H1 (cell line): ENCODE measurements around the gene SYMPK. TPM values are rescaled to one million over a fixed set of nuclear protein-coding genes. Genes with fewer than 3 reads are reported as not detected.

ENCODE experiments used
- CTCF ChIA-PET: fragments of 300-600 bp; sonication (Branson Sonifier 250); formaldehyde crosslinking; loops from one replicate; lab custom pipeline; 2021; ENCODE audit not compliant: partially characterized antibody; lab: Charles Lee
- POLR2A ChIA-PET: fragments of 300-600 bp; sonication (Branson Sonifier 250); formaldehyde crosslinking; loops from one replicate; lab custom pipeline; 2021; ENCODE audit warnings: inconsistent platforms; ENCODE audit not compliant: partially characterized antibody; lab: Charles Lee
- DNase-seq, 2 experiments: peaks; one replicate each; pipeline versions ENCODE4 v3.0.0 to v3.0.0-alpha.2; 2010 to 2022; ENCODE audit warnings: low spot score in 2 of 2, low read depth in 1 of 2, mixed read lengths in 1 of 2
- FAIRE-seq: peaks from 2 replicates; lab custom pipeline; 2011; peaks lifted over from hg19 to GRCh38; lab: Jason Lieb, UNC
- H2AFZ ChIP-seq: 2 replicates; pipeline ENCODE4 v1.8.1; 2012; ENCODE audit warnings: low read length, inconsistent platforms
- H2AK5ac ChIP-seq: 2 replicates; pipeline ENCODE4 v1.6.1; 2013; ENCODE audit warnings: low read depth, low read length
- H2BK120ac ChIP-seq: replicated peaks from 2 replicates; pipeline ENCODE3; 2013; ENCODE audit warnings: low read depth, low read length, inconsistent platforms
- H2BK12ac ChIP-seq: 2 replicates; pipeline ENCODE4 v1.6.1; 2013; ENCODE audit warnings: low read depth, low read length
- H2BK15ac ChIP-seq: 2 replicates; pipeline ENCODE4 v1.6.1; 2013; ENCODE audit warnings: low read length
- H2BK20ac ChIP-seq: 2 replicates; pipeline ENCODE4 v1.6.1; 2013; ENCODE audit warnings: low read length
- H2BK5ac ChIP-seq: 2 replicates; pipeline ENCODE4 v1.6.1; 2013; ENCODE audit warnings: low read depth, low read length
- H3K14ac ChIP-seq: 2 replicates; pipeline ENCODE4 v1.6.1; 2013; ENCODE audit warnings: inconsistent platforms; ENCODE audit not compliant: insufficient read length
- H3K18ac ChIP-seq: 2 replicates; pipeline ENCODE4 v1.6.1; 2013; ENCODE audit warnings: low read length; ENCODE audit errors: extremely low read depth
- H3K23ac ChIP-seq: 2 replicates; pipeline ENCODE4 v1.6.1; 2013; ENCODE audit warnings: inconsistent platforms; ENCODE audit not compliant: insufficient read length
- H3K23me2 ChIP-seq: 2 replicates; pipeline ENCODE4 v1.6.1; 2013; ENCODE audit warnings: low read depth, low read length
- H3K27ac ChIP-seq: 2 replicates; pipeline ENCODE4 v1.6.1; 2011; ENCODE audit warnings: low read depth, low read length, inconsistent platforms
- H3K27me3 ChIP-seq, 4 experiments: replicated peaks in 1 of 4; 1 replicate in 1 of 4; 2 replicates in 3 of 4; pipeline versions ENCODE4 v1.6.1 to v1.8.1; 2011 to 2013; ENCODE audit warnings: low read length in 3 of 4, mild to moderate bottlenecking in 3 of 4, inconsistent platforms in 2 of 4, mixed read lengths in 2 of 4, moderate library complexity in 1 of 4; ENCODE audit not compliant: control insufficient read depth in 3 of 4, insufficient read depth in 3 of 4; ENCODE audit errors: extremely low read depth in 1 of 4
- H3K36me3 ChIP-seq, 4 experiments: 2 replicates each; pipeline versions ENCODE4 v1.6.1 to v1.8.1; 2011 to 2013; ENCODE audit warnings: mild to moderate bottlenecking in 4 of 4, low read length in 3 of 4, moderate library complexity in 2 of 4, control low read depth in 1 of 4, inconsistent platforms in 1 of 4; ENCODE audit not compliant: insufficient read depth in 4 of 4, control insufficient read depth in 2 of 4
- H3K4ac ChIP-seq: replicated peaks from 2 replicates; pipeline ENCODE3; 2013; ENCODE audit warnings: low read length, low read depth, mixed read lengths, inconsistent platforms; ENCODE audit not compliant: insufficient read length
- H3K4me1 ChIP-seq, 4 experiments: replicated peaks in 1 of 4; 1 replicate in 1 of 4; 2 replicates in 3 of 4; pipeline versions ENCODE4 v1.6.1 to v1.8.1; 2011 to 2013; ENCODE audit warnings: low read length in 3 of 4, inconsistent platforms in 2 of 4, mixed read lengths in 1 of 4; ENCODE audit not compliant: insufficient read depth in 4 of 4, control insufficient read depth in 3 of 4
- H3K4me2 ChIP-seq, 2 experiments: 2 replicates each; pipeline versions ENCODE4 v1.6.1 to v1.8.1; 2011 to 2013; ENCODE audit warnings: low read depth in 2 of 2, low read length in 2 of 2, control low read depth in 1 of 2, inconsistent platforms in 1 of 2, mild to moderate bottlenecking in 1 of 2; ENCODE audit not compliant: insufficient read depth in 1 of 2
- H3K4me3 ChIP-seq, 4 experiments: fragments of 200-600, 300-600 bp in 1 of 4; sonication (generic), shearing (Covaris generic), sonication (Bioruptor Twin) in 1 of 4; 2 replicates each; pipeline versions ENCODE4 v1.5.1 to v1.8.1; 2011 to 2016; ENCODE audit warnings: low read length in 4 of 4, low read depth in 3 of 4, control low read depth in 2 of 4, inconsistent platforms in 2 of 4, mild to moderate bottlenecking in 2 of 4, mixed read lengths in 1 of 4, moderate library complexity in 1 of 4; ENCODE audit not compliant: insufficient read depth in 2 of 4; ENCODE audit errors: extremely low read depth in 1 of 4
- H3K56ac ChIP-seq: replicated peaks from 2 replicates; pipeline ENCODE3; 2013; ENCODE audit warnings: low read depth, mild to moderate bottlenecking, mixed read lengths, low read length, inconsistent platforms; ENCODE audit not compliant: insufficient read length
- H3K79me1 ChIP-seq: 2 replicates; pipeline ENCODE4 v1.6.1; 2013; ENCODE audit warnings: low read depth, low read length, control low read depth
- H3K79me2 ChIP-seq, 2 experiments: 2 replicates each; pipeline versions ENCODE4 v1.6.1 to v1.8.1; 2012 to 2013; ENCODE audit warnings: low read length in 2 of 2, mild to moderate bottlenecking in 2 of 2, inconsistent platforms in 1 of 2; ENCODE audit not compliant: insufficient read depth in 2 of 2, control insufficient read depth in 1 of 2
- H3K9ac ChIP-seq, 4 experiments: replicated peaks in 1 of 4; 1 replicate in 1 of 4; 2 replicates in 3 of 4; pipeline versions ENCODE4 v1.6.1 to v1.8.1; 2011 to 2013; ENCODE audit warnings: low read depth in 3 of 4, low read length in 3 of 4, control low read depth in 2 of 4, mild to moderate bottlenecking in 2 of 4, moderate library complexity in 2 of 4, inconsistent platforms in 1 of 4; ENCODE audit errors: extremely low read depth in 1 of 4
- H3K9me3 ChIP-seq, 2 experiments: 2 replicates each; pipeline versions ENCODE4 v1.6.1 to v1.8.1; 2012 to 2013; ENCODE audit warnings: mild to moderate bottlenecking in 2 of 2, moderate library complexity in 2 of 2, control low read depth in 1 of 2, inconsistent platforms in 1 of 2, low read depth in 1 of 2, low read length in 1 of 2, mixed read lengths in 1 of 2; ENCODE audit not compliant: insufficient read depth in 2 of 2
- H4K20me1 ChIP-seq, 2 experiments: replicated peaks in 1 of 2; 2 replicates each; pipeline versions ENCODE3 to v1.8.1; 2011 to 2013; ENCODE audit warnings: inconsistent platforms in 2 of 2, low read length in 2 of 2, mild to moderate bottlenecking in 1 of 2; ENCODE audit not compliant: insufficient read depth in 2 of 2, control insufficient read depth in 1 of 2
- H4K5ac ChIP-seq: 2 replicates; pipeline ENCODE4 v1.6.1; 2013; ENCODE audit warnings: low read length, low read depth, mixed read lengths, inconsistent platforms; ENCODE audit not compliant: insufficient read length
- H4K8ac ChIP-seq: 2 replicates; pipeline ENCODE4 v1.8.0; 2013; ENCODE audit warnings: mild to moderate bottlenecking, moderate library complexity, low read length, inconsistent platforms; ENCODE audit not compliant: insufficient read depth; ENCODE audit errors: extremely low read depth
- H4K91ac ChIP-seq: replicated peaks from 2 replicates; pipeline ENCODE3; 2013; ENCODE audit warnings: low read length, mixed read lengths, inconsistent platforms; ENCODE audit not compliant: insufficient read length
- CBX5 ChIP-seq: fragments of 300-800, 300-1000 bp; sonication (generic); IDR thresholded peaks from 2 replicates; pipeline ENCODE4 v1.7.1; 2016; ENCODE audit warnings: antibody characterized with exemption, low read length, low read depth
- CHD1 ChIP-seq: IDR thresholded peaks from 2 replicates; pipeline ENCODE4 v1.6.1; 2012; ENCODE audit warnings: low read depth, low read length, improper control_type of control experiment
- CTBP2 ChIP-seq: IDR thresholded peaks from 2 replicates; pipeline ENCODE4 v1.7.0; 2011; ENCODE audit warnings: borderline replicate concordance, mild to moderate bottlenecking, moderate library complexity, mixed read lengths, low read length; ENCODE audit not compliant: insufficient read depth, insufficient read length
- EGR1 ChIP-seq: IDR thresholded peaks from 2 replicates; pipeline ENCODE4 v1.6.1; 2011; ENCODE audit warnings: low read depth, low read length, borderline replicate concordance
- EZH2 ChIP-seq: fragments of 200-600 bp; sonication (generic); IDR thresholded peaks from 2 replicates; pipeline ENCODE4 v1.7.1; 2012; ENCODE audit warnings: low read depth, mild to moderate bottlenecking, moderate library complexity, low read length, inconsistent platforms; ENCODE audit not compliant: severe bottlenecking
- FOSL1 ChIP-seq: IDR thresholded peaks from 2 replicates; pipeline ENCODE4 v1.6.1; 2011; ENCODE audit warnings: mild to moderate bottlenecking, low read depth, low read length, moderate library complexity; ENCODE audit not compliant: insufficient read depth
- JUN ChIP-seq: IDR thresholded peaks from 2 replicates; pipeline ENCODE4 v1.6.1; 2011; ENCODE audit warnings: low read depth, mild to moderate bottlenecking, improper control_type of control experiment, low read length
- RAD21 ChIP-seq, 2 experiments: IDR thresholded peaks in 1 of 2; conservative IDR thresholded peaks in 1 of 2; 2 replicates each; pipeline ENCODE4 v1.6.1; 2011; ENCODE audit warnings: low read depth in 2 of 2, low read length in 2 of 2, improper control_type of control experiment in 1 of 2, inconsistent platforms in 1 of 2, mild to moderate bottlenecking in 1 of 2, moderate library complexity in 1 of 2
- RBBP5 ChIP-seq: IDR thresholded peaks from 2 replicates; pipeline ENCODE4 v1.7.1; 2012; ENCODE audit warnings: low read depth, mild to moderate bottlenecking, inconsistent platforms, low read length, moderate library complexity, borderline replicate concordance
- SIN3A ChIP-seq, 2 experiments: IDR thresholded peaks in 1 of 2; conservative IDR thresholded peaks in 1 of 2; 2 replicates each; pipeline ENCODE4 v1.6.1; 2011 to 2012; ENCODE audit warnings: low read length in 2 of 2, improper control_type of control experiment in 1 of 2, low read depth in 1 of 2, mild to moderate bottlenecking in 1 of 2
- TAF1 ChIP-seq: IDR thresholded peaks from 2 replicates; pipeline ENCODE4 v1.6.1; 2011; ENCODE audit warnings: mild to moderate bottlenecking, low read depth, low read length
- TAF7 ChIP-seq: optimal IDR thresholded peaks from 2 replicates; pipeline ENCODE3; 2011; ENCODE audit warnings: low read depth, mild to moderate bottlenecking, inconsistent platforms, low read length, moderate library complexity, borderline replicate concordance
- TBP ChIP-seq: IDR thresholded peaks from 2 replicates; pipeline ENCODE4 v1.6.1; 2011; ENCODE audit warnings: low read depth, low read length, improper control_type of control experiment
- WGBS, 2 experiments: shearing (Covaris generic) in 1 of 2; methylation state at CpG; one replicate each; pipeline versions ENCODE4 v1.1.6 to v1.1.7; 2013 to 2015; ENCODE audit warnings: low lambda C conversion rate in 2 of 2, mixed read lengths in 2 of 2, inconsistent platforms in 1 of 2, low coverage in 1 of 2, missing lambda C conversion rate in 1 of 2; ENCODE audit not compliant: insufficient replicate concordance in 2 of 2, insufficient coverage in 1 of 2, insufficient read length in 1 of 2; ENCODE audit errors: extremely low coverage in 1 of 2, missing lambda C conversion rate in 1 of 2; 5-methylcytosine and 5-hydroxymethylcytosine counted together
- polyA plus RNA-seq, 7 experiments: library from polyadenylated mRNA; depleted of rRNA in 3 of 7; stranded (reverse) in 5 of 7; unstranded in 2 of 7; fragments of >200 nt in 5 of 7; fragments of 200-250 nt in 2 of 7; gene quantifications; 1 replicate in 5 of 7; 2 replicates in 1 of 7; 4 replicates in 1 of 7; pipeline versions ENCODE4 v1.2.1 to v1.2.3, GENCODE V29; 2011 to 2013; ENCODE audit warnings: missing spikeins in 2 of 7, mixed read lengths in 2 of 7
- total RNA-seq: library from RNA; stranded (reverse); fragmentation: NEBNext Ultra II Directional; extraction: Animal tissue kit (Norgen Biotek cat#: 25700); gene quantifications from 2 replicates; pipeline ENCODE4 v1.2.1, GENCODE V29; 2021

Gene SYMPK
- total and polyA plus RNA-seq, 2 of the 8 experiments (the other 6 are each of a cell fraction or from before 2014, with no cell fraction given): 93.6 to 99.5 TPM

GRCh38 chr19:45879055-45879454 lies 16.1 kb upstream of the SYMPK start:
- no peak for FAIRE-seq
- ChIA-PET POLR2A (interaction anchor here (9.8 kb wide), 1 partner anchor 10 kb away, joined by 277 read pairs; the partner anchor contains the start of genes FOXA3 and SYMPK), CTCF (interaction anchor here (4.7 to 10.7 kb wide), 2 partner anchors 10 to 62 kb away, joined by 23 to 208 read pairs; partner anchors contain the start of genes FOXA3 and SYMPK)
- TF ChIP-seq CHD1 (no peak), TAF1 (no peak), RBBP5 (no peak), EGR1 (no peak), SIN3A (conservative IDR thresholded peaks at IDR 0.05 in 1 of 2, IDR thresholded peaks at IDR 0.05 in 1 of 2; ENCODE audit: low read depth in 1 of 2, low read length in 2 of 2) (no peak), CBX5 (no peak), FOSL1 (no peak), TAF7 (no peak), EZH2 (no peak), TBP (no peak), CTBP2 (no peak), RAD21 (IDR thresholded peaks at IDR 0.05 in 1 of 2, conservative IDR thresholded peaks at IDR 0.05 in 1 of 2; ENCODE audit: low read depth in 2 of 2, low read length in 2 of 2) (no peak), JUN (no peak)

More at GRCh38 chr19:45879055-45879454, 16.1 kb upstream of the SYMPK start:
- Histone ChIP-seq H2BK120ac (no peak overlapping the region), H3K27ac (no peak overlapping the region), H2BK15ac (no peak overlapping the region), H2BK5ac (0 out of 2 replicates have a peak overlapping the region, but pooled peaks have one; percentile 24), H3K4me1 (peaks cover 6 to 30% (median 19%) of the 10 kb centered on the region in 4 experiments), H3K23me2 (peaks cover 10% of the 10 kb centered on the region; the same call in 1 of the 2 replicates), H3K56ac (no peak overlapping the region), H4K91ac (no peak overlapping the region), H4K5ac (no peak overlapping the region), H3K4me3 (no peak overlapping the region), H2BK20ac (no peak overlapping the region), H3K4ac (no peak overlapping the region), H3K23ac (no peak overlapping the region), H3K9ac (no peak overlapping the region), H3K79me1 (0 out of 2 replicates have a peak, but pooled peaks cover 3% of the 10 kb centered on the region), H3K14ac (no peak overlapping the region), H4K8ac (0 out of 2 replicates have a peak overlapping the region, but pooled peaks have one; percentile 9), H2BK12ac (no peak overlapping the region), H3K27me3 (no peaks in the 10 kb centered on the region), H4K20me1 (peaks cover 1 to 9% of the 10 kb centered on the region in 2 experiments), H3K18ac (no peak overlapping the region), H3K79me2 (no peaks in the 10 kb centered on the region), H2AK5ac (peak overlapping the region; percentile 46; the same call in 1 of the 2 replicates), H3K36me3 (peaks cover 0 to under 1% (median 0%) of the 10 kb centered on the region in 4 experiments; a peak in 1 of 8 replicates), H3K9me3 (no peaks in the 10 kb centered on the region), H3K4me2 (no peak overlapping the region), H2AFZ (no peak overlapping the region)
- DNase-seq: no peak
- 78% methylated on average over 6 of the region's 8 CpGs; no CpG with 5 or more reads in 1 of the 2 experiments for WGBS, 2 experiments
